ENCODE results near the gene IL20RA.

Gene IL20RA

GRCh38 chr6:137045222-137045789 is 541 bp upstream of the IL20RA start:
- DNase-seq (ENCODE audit: low spot score), result no peak

DNA sequence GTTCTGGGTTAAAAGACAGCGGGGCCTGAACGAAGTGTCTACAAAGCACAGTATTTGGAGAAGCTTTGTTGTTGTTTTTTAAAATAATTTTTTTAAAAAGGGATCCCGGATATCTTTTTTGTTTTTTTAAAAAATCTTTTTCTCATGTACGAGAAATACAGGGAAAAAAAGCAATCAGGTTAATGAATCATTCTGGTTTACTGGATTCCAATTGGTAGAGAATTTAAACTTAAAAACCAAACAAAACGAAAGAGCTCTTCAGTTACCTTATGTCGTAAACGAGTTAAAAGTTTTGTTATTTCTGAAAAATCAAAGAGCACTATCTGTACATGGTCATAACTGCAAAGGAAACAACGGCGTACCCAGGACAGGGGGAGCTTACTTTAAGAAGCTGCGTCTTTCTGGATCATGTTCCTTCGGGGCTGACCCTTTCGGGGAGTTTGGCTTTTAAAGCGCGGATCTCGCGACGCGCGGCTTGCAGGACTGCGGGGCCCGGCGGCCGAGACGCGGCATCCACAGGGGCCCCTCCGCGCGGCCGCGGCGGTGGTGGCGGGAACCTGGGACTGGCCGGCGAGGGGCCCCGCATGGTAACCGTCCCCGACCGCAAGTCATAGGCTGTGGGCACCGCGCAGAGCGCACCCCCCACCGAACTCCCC is 927 bp downstream of the IL20RA start:
- DNase-seq (ENCODE audit: low spot score), result peak; percentile 18

GRCh38 chr6:137040393-137040792 is 4.4 kb downstream of the IL20RA start:
- no peak for DNase-seq (ENCODE audit: low spot score)

- DNase-seq (ENCODE audit: low spot score), result no peak
Observed at GRCh38 chr6:137039010-137039409, 5.8 kb downstream of the IL20RA start.

- DNase-seq (ENCODE audit: low spot score), result no peak
Observed at GRCh38 chr6:137036566-137037300, 8.0 kb downstream of the IL20RA start.

DNA sequence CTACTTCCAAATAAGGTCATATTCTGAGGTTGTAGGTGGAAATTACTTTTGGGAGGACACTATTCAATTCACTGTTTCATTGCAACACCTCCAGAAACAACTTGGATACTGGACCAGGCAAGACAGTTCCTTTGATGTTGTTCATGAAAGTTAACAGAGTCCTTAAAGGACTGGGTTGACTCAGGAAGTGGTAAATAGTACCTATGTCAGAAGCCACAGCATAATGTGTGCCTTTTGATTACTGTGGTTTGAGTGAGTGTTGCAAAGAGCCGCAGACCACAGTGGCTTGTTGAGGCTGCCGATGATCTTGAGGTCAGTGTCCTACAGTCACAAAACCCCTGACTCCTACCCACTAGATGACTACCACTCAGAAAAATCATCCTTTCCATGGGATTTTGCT is 10.9 kb downstream of the IL20RA start:
- no peak for DNase-seq (ENCODE audit: low spot score)

DNA sequence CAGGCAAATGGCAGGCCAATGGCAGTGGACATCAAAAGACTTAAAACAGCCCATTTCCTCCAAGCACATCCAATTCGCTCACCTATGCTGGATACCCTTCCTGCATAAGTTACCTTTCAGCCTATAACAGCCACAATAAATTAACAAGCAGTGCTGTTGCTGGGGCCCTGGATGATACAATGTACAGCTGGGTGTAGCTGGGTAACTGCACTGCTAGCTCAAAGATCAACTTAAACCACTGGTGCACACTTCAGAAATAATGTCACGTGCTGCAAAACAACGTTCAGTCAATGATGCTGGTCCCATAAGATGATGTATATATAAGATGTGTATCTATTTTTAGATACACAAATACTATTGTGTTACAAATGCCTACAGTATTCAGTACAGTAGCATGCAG is 13.6 kb downstream of the IL20RA start:
- DNase-seq (ENCODE audit: low spot score), result no peak

- no peak for DNase-seq (ENCODE audit: low spot score)
Observed at GRCh38 chr6:137028912-137029311, 15.9 kb downstream of the IL20RA start.

DNA sequence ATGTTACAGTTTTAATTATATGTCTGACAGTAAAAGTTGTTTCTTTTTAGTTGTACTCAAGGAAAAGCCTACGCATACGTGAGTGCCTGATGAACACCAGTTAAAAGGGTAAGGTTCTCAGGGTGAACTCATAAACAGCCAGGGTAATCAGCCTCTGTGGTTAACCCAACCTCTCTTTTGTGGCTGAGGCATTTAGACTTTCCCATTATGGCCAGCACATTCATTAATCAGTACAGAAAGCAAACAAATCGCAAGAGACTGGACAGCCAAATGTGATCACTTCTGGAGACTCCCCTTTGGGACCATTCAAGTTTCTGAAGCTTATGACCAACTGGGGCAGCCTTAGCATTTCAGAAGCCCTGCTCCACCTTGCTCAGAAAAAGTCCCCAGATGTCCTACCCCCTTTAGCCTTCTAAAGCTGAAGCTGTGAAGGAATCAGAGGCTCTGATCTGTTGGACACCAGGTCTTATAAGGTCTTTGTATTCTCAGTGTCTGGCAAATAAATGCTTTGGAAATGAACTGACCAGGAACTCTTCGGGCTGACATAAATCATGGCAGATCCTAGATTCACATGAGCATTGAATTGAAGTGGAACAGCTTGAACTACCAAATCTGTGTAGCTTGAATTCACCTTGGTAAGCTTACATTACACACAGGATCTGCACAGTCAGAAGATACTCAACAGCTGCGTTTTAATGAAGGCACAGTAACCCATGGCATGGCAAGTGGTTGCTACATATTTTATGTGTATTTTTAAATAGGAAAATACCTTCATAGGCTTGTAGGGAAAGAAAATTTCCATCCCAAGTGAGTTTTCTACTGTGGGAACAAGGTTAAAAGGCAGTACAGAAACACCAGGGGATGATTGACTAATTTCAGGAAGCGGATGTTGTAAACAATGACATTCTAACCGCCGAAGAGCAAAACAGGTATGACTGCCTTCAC is 18.7 kb downstream of the IL20RA start:
- DNase-seq (ENCODE audit: low spot score), result peak; percentile 24

DNA sequence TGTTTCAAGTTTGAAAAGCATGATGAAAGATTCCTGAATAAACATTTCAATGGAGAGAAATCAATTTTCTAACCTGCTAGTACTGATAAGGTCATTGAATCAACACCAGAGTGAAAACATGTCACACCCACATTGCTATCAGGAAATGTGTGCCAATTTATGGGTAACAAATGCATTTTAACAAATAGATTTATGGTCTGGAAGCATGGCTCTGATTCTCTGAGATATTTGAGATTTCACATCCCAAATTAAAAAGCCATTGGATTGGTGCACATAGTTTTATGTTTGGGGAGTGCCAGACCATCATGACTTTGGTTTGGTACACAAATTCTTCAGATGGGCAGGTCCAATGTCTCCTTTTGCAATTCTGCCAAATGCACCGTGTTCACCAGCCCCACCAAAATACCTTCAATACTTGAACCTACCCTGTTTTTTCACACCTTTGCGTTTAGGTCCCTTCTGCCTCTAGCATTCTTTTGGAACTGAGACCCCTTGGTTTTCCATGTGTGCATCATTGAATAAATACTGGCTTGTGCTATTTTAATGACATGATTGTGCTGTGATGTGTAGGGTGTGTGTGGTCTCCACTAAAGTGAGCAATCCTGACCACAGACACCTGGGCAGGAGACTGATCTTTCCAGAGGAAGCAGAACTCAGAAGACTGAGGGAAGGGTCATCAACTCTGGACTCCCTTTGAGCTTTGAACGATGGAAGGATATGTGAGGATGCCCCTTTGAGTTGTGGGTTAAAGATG is 20.4 kb downstream of the IL20RA start:
- DNase-seq (ENCODE audit: low spot score), result peak; percentile 17

DNA sequence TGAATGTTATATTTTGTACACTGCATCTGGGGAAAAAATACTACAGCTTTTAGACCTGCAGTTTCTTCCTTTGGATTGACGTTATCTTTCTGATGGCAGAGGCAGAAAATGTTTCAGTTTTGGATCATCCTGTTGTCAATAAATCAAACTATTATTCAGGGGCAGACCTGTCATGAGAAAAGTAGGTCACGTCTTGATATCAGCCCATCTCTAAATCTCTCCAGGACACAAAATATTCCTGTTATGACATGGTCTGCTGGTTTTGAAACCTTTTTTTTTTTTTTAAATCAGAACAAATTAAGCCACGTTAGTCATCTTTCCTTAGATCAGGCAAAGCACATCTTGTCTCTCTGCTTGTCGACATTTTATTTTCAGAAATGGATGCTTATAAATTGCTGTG is 24.0 kb downstream of the IL20RA start:
- no peak for DNase-seq (ENCODE audit: low spot score)

- DNase-seq (ENCODE audit: low spot score), result no peak
Observed at GRCh38 chr6:137019476-137020272, 25.1 kb downstream of the IL20RA start.

DNA sequence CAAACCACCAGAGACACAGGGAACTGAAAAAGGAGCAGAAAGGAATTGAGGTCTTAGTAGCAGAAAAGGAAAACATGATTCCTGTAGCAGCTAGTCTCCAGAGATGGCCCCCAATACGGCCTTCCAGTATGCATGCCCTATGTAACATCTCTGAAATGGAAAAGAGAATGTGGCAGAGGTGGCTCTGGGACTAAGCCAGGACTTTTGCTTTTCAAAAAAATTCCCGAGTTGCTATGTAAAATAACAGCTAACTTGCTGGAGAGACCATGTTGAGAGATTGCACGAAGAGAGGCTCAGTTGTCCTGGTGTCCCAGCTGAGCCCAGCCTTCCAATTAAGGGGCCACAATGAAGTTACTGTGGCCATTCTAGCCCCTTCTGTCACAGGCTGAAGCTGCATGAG is 27.7 kb downstream of the IL20RA start:
- no peak for DNase-seq (ENCODE audit: low spot score)

GRCh38 chr6:137016356-137016755 is 28.4 kb downstream of the IL20RA start:
- DNase-seq (ENCODE audit: low spot score), result no peak

- no peak for DNase-seq (ENCODE audit: low spot score)
Observed at GRCh38 chr6:137015943-137016342, 28.8 kb downstream of the IL20RA start.

DNA sequence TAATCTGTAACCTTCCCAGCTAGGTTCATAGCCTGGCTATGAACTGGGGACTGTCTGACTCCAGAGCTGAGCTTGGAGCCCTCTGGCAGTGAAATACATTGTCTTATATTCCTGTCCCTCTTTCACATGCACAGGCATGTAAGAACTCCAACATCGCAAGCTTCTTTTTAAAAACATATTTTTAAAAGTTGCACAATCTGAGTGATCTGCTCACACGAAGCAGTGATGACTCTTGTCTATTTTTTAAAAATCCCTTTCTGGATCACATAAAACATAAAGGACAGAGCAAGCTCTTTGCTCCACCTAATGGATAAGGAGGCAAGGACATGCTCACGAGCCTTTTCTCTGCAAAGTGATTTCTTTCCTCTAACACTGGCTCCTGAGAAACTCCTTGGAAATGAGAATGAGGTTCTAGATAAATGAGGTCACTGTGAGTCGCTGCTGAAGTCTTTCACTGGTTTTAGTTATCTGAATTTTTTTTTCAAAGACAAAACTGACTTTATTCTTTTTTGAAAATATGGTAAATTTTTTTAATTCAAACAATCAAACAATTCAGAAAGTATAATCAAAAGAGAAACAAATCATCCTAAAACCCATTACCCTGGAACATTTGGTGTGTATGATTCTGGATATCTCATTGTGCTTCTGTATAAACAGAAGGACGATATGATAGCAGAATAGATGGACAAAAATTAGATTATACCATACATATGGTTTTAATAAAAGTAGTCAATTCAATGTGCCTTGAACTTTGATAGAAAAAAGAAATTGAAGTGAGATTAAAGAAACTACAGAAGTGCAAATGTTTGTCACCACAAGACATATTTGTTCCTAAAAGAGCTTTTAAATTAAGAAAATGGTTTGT is 30.8 kb downstream of the IL20RA start:
- DNase-seq (ENCODE audit: low spot score), result peak; percentile 54

DNA sequence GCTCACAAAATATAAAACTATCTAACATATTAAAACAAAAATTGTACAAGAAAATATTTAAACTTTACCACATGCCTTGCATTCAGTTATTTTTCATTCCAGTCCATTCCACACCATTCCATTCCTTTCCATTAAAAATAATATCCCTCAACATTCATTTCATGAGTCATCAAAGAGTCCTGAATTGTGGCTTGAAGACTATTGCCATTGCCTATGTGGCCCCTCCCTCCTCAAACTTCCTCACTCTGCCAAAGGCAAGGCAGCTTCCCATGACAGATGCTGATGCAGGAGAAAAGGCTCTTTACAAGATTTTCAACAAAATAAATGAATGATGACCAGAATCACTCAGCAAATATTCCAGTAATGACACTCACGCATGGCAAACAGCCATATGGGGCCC is 31.7 kb downstream of the IL20RA start:
- peak; percentile 35 for DNase-seq (ENCODE audit: low spot score)

DNA sequence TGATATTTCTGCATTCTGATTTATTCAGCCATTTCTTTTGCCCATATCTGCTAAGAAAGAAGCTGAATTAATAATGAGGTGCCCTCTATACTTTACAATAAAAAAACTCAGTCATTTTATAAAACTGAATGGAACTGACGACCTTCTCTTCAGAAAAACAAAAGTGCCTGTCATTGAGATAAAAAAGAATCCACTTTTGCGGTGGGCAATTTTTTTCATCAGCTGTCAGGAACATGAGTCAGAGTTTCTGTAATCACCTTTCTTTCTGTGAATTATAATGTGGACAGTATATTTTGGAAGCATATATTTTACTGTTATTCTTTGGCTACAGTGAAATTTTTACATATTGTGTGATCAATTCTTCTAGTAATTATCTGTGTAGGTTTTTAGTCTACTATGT is 33.4 kb downstream of the IL20RA start:
- DNase-seq (ENCODE audit: low spot score), result no peak

- DNase-seq (ENCODE audit: low spot score), result no peak
Observed at GRCh38 chr6:137010128-137010718, 34.5 kb downstream of the IL20RA start.
